Stimulated activated memory B cell treated with anti-CD40 and anti-IgM and Interleukin-4, amounts not matched to agents 10 μg/mL and 1 μg/mL and 100 μg/mL, for 72 hours (primary cell): ENCODE measurements around the gene CLEC4G.
A peak's percentile ranks its signal among the peaks of the same experiment; 100 is the strongest.

Source experiments
- ATAC-seq: fragments of 150-1000 bp; cut with Tn5 transposase; 2 replicates; pipeline ENCODE4 v1.10.0; 2021
- H3K27ac Mint-ChIP-seq: one replicate; pipeline ENCODE4 v1.8.0; 2022; ENCODE audit warnings: mild to moderate bottlenecking, mixed read lengths
- H3K27me3 Mint-ChIP-seq: one replicate; pipeline ENCODE4 v1.8.0; 2022; ENCODE audit warnings: mixed read lengths
- H3K36me3 Mint-ChIP-seq: one replicate; pipeline ENCODE4 v1.8.0; 2022; ENCODE audit warnings: mixed read lengths
- H3K4me1 Mint-ChIP-seq: one replicate; pipeline ENCODE4 v1.8.0; 2022; ENCODE audit warnings: mixed read lengths
- H3K4me3 Mint-ChIP-seq: one replicate; pipeline ENCODE4 v1.8.0; 2022; ENCODE audit warnings: mild to moderate bottlenecking, moderate library complexity, mixed read lengths
- H3K9me3 Mint-ChIP-seq: one replicate; pipeline ENCODE4 v1.8.0; 2022; ENCODE audit warnings: mixed read lengths

Gene CLEC4G

DNA sequence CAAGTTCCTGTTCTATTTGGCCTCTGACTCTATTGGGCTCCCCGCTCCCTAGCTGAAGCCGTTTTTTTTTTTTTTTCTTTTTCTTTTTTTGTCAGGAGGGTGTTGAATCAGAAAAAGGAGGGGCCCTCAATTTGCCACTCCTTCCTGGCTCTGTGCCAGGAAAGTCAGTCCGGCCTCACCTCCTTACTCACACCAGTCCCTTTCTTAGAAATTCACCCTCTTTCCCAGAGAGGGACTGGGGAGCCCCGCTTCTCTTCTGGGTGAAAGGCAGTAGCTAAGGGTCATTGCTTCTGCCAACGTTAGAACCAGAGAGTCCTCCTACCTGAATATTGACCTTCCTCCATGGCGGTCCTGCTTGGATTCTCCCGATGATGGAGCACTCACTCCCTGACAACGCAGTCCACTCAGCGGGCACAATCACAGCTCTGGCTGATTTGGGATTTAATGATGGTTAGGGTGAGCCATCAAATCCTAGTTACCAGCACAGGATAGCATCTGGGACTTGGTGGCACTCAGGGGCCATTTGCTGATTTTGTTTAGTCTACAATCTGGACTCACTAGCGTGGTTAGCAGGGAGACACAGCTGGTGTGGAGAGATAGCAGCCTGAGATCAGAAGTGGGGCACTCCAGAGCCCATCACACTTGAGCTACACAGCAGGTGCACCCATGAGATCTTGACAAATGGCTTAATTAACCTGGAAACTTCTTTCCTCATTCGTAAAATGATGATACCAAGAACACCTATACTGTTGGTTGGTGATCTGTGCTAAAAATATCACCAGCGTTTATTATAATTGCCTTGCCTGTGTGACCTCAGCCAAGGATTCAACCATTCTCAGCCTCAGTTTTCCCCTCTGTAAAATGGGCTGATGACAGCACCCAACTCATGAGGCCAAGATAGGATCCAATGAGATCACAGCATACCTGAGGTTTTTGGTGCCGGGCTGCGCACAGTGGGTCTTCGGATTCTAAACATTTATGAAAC lies 32.2 kb downstream of the CLEC4G start:
- Mint-ChIP-seq H3K36me3 (peaks cover 65% of the 10 kb centered on the region), H3K4me1 (peaks cover 83% of the 10 kb centered on the region), H3K9me3 (peaks cover 2% of the 10 kb centered on the region), H3K27ac (peak overlapping the region; percentile 100), H3K27me3 (no peaks in the 10 kb centered on the region), H3K4me3 (peak overlapping the region; percentile 95)
- ATAC-seq, result peak; percentile 35

DNA sequence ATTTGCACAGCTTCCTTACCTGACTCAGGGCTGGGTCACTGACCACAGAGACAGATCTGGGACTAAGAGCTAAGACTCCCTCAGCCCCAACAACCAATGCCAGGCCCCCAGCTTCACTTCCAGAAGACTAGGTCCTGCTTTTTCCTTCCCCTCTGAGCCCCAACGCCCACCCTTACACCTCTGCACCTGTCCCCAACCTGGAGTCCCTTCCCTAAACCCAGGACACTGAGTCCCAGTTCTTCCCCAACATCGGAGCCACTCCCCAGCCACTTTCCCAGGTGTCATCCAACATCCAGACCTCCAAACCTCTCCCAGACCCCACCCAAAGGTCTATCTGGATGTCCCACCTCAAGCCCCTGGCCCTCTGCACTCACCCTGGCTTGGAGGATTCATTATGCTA lies 32.9 kb downstream of the CLEC4G start:
- peaks cover 83% of the 10 kb centered on the region for H3K4me1 Mint-ChIP-seq
- peak overlapping the region; percentile 100 for H3K27ac Mint-ChIP-seq
- H3K27me3 Mint-ChIP-seq, result no peaks in the 10 kb centered on the region
- peaks cover 65% of the 10 kb centered on the region for H3K36me3 Mint-ChIP-seq
- peak overlapping the region; percentile 95 for H3K4me3 Mint-ChIP-seq
- peaks cover 2% of the 10 kb centered on the region for H3K9me3 Mint-ChIP-seq
- no peak for ATAC-seq

DNA sequence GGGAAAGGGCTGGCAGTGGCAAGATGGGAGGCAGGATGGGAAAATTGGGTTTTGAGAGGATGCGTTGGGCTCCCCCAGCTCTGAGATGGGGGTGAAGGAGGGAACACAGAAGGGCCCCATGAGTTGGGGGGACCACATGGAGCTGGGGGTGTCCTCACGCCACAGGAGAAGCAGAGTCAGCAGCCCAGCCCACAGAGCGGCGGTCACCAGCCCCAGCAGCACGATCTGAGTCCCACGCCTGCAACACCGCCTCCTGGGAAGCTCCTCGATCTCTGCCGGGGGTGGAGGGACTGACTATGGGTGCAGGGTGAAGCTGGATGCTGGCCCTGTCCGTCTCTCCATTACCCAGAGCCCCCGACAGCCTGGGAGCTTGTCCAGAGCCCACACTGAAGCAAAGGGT lies 33.3 kb downstream of the CLEC4G start:
- Mint-ChIP-seq H3K4me1 (peaks cover 80% of the 10 kb centered on the region), H3K9me3 (peaks cover 2% of the 10 kb centered on the region), H3K27ac (peak overlapping the region; percentile 100), H3K4me3 (peak overlapping the region; percentile 95), H3K36me3 (peaks cover 65% of the 10 kb centered on the region), H3K27me3 (no peaks in the 10 kb centered on the region)
- no peak for ATAC-seq

DNA sequence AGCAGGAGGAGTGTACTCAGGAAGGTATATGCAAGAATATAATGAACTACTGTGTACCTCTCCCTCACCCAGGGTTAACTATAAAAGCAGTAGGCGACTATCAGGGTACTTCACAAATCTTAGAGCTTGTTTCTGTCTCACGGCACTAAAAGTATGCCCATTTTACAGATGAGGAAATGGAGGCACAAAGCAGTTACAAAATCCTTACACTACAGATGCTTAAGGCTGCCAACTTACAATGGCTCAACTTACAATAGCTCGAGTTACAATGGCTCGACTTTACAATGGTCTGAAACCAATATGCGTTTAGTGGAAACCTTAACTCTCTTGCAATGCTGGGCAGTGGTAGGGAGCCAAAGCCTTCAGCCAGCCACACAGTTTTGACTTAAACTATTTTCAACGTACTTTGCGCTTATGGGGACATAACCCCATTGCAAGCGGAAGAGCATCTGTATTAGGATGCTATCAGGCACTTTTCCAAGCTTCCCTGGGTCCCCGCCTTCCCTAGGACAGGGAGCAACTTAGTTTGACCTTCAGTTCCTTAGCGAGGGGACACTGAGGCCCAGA lies 34.1 kb downstream of the CLEC4G start:
- ATAC-seq, result no peak
- Mint-ChIP-seq H3K36me3 (peaks cover 65% of the 10 kb centered on the region), H3K4me1 (peaks cover 72% of the 10 kb centered on the region), H3K4me3 (peak overlapping the region; percentile 95), H3K27ac (peak overlapping the region; percentile 100), H3K9me3 (peaks cover 2% of the 10 kb centered on the region), H3K27me3 (no peaks in the 10 kb centered on the region)

DNA sequence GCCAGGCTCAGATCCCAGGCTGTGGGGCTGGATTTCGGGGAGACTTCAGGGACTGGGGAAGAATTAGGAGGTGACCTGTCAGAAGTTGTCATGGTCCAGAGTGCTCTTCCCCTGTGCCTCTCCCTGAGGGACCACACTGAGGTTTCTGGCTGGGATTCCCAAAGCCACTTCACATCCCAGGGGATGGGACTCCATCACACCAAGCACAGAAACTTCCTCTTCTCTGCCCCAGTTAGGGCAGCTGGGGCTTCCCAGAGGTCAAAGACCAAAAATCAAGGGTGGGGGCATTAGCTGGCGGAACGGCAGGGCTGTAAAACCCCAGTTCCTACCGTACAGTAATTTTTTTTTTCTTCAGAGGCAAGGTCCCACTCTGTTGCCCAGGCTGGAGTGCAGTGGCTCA lies 37.4 kb downstream of the CLEC4G start:
- Mint-ChIP-seq H3K4me1 (peaks cover 43% of the 10 kb centered on the region), H3K27ac (peak overlapping the region; percentile 67), H3K27me3 (no peaks in the 10 kb centered on the region), H3K9me3 (peaks cover 2% of the 10 kb centered on the region), H3K36me3 (peaks cover 46% of the 10 kb centered on the region), H3K4me3 (peak overlapping the region; percentile 65)
- ATAC-seq, result peak; percentile 83

DNA sequence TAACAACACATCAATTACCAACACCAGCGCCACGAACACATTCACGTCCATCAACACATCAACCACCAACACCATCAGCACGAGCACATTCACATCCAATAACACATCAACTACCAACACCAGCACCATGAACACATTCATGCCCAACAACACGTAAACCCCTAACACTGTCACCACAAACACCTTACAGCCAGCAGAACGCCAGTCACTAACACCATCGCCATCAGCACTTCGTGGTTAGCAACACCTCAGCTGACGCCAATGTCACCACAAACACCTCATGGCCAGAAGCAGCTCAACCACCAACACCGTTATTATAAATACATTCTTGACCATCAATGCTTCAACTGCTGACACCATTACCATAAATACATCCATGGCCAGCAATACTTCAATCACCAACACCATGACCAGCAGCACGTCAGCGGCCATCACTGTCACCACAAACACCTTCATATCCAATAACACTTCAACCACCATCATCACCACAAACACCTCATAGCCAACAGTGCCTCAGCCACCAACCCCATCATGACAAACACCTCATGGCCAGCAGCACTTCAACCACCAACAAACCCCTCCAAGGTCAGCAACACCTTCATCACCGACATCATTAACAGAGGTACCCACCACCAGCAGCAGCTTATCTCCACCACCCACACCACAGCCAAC lies 39.4 kb downstream of the CLEC4G start:
- Mint-ChIP-seq H3K9me3 (peaks cover 2% of the 10 kb centered on the region), H3K4me1 (peaks cover 28% of the 10 kb centered on the region), H3K27ac (no peak overlapping the region), H3K27me3 (no peaks in the 10 kb centered on the region), H3K4me3 (no peak overlapping the region), H3K36me3 (peaks cover 27% of the 10 kb centered on the region)
- no peak for ATAC-seq

DNA sequence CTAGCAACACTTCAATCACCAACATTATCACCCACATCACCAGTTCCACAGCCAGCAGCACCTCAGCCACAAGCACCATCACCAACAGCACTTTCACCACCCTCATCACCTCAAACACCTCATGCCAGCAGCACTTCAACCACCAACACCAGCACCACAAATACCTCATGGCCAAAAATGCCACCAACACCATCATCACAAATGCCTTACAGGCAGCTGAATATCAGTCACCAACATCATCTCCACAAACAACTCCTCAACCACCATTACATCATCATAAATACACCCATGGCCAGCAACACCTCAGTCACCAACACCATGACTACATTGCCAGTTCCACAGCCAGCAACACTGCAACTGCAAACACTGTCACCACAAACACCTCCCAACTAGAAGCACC lies 40.4 kb downstream of the CLEC4G start:
- no peaks in the 10 kb centered on the region for H3K27me3 Mint-ChIP-seq
- ATAC-seq, result no peak

DNA sequence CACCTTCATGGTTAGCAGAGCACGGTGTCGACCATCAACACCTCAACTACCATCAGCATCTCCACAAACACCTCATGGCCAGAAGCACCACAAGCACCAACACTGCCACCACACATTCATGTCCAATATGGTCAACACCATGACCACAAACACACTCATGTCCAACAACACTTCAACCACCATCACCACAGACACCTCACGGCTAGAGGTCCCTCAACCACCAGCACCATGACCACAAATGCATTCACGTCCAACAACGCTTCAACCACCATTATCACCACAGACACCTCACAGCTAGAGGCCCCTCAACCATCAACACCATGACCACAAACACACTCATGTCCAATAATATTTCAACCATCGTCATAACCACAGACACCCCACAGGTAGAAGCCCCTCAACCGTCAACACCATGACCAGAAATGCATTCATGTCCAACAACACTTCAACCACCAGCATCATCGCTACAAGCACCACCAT lies 41.1 kb downstream of the CLEC4G start:
- H3K27me3 Mint-ChIP-seq, result no peaks in the 10 kb centered on the region
- peaks cover 16% of the 10 kb centered on the region for H3K4me1 Mint-ChIP-seq
- H3K27ac Mint-ChIP-seq, result no peak overlapping the region
- no peak for ATAC-seq
- H3K36me3 Mint-ChIP-seq, result peaks cover 17% of the 10 kb centered on the region
- H3K4me3 Mint-ChIP-seq, result no peak overlapping the region
- no peaks in the 10 kb centered on the region for H3K9me3 Mint-ChIP-seq

More for the DNA sequence above, 40.4 kb downstream of the CLEC4G start:
- Mint-ChIP-seq H3K9me3 (peaks cover 1% of the 10 kb centered on the region), H3K4me1 (peaks cover 19% of the 10 kb centered on the region), H3K36me3 (peaks cover 20% of the 10 kb centered on the region), H3K27ac (no peak overlapping the region), H3K4me3 (no peak overlapping the region)

DNA sequence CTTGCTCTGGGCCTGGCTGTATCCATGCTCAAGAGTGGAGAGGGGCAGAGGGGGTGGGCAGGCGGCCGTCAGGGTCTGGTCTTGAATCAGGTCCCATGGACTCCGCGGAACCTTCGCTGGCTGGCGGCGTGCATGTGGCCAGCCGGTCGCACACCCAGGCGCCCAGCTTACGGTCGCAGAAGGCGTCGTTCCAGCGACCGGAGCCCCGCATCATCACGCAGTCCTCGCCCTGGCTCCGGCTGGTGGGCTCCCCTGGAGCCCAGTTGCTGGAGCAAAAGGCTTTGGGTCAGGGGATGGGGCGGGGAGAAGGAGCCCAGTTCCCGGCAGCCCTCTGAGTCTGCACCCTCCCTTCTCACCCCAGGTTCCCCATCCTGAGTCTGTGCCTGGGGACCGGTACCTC lies 42.7 kb downstream of the CLEC4G start:
- Mint-ChIP-seq H3K9me3 (no peaks in the 10 kb centered on the region), H3K27me3 (no peaks in the 10 kb centered on the region), H3K36me3 (peaks cover 17% of the 10 kb centered on the region), H3K4me3 (no peak overlapping the region), H3K4me1 (peaks cover 3% of the 10 kb centered on the region), H3K27ac (no peak overlapping the region)
- ATAC-seq, result no peak

DNA sequence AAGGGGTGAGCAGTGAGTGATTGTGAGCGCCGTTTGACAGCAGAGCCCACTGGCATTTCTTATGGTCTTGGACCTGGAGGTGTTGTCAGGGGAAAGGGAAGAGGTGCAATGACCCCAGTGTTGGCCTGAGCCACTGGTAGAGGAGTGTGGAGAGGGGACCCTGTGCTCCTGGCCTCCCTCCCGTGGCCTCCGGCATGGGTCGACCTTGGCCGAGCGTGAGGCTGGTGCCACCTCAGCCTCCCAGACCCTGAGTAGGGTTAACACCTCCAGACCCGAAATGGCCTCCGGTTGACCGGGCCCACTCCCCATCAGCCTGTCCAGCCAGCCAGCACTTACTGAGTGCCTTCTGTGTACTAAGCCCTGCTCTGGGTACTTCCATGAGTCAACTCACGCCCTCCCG lies 44.7 kb downstream of the CLEC4G start:
- H3K27me3 Mint-ChIP-seq, result no peaks in the 10 kb centered on the region
- H3K27ac Mint-ChIP-seq, result peak overlapping the region; percentile 15
- peaks cover 10% of the 10 kb centered on the region for H3K4me1 Mint-ChIP-seq
- H3K9me3 Mint-ChIP-seq, result no peaks in the 10 kb centered on the region
- H3K36me3 Mint-ChIP-seq, result peaks cover 34% of the 10 kb centered on the region
- ATAC-seq, result peak; percentile 42
- no peak overlapping the region for H3K4me3 Mint-ChIP-seq

DNA sequence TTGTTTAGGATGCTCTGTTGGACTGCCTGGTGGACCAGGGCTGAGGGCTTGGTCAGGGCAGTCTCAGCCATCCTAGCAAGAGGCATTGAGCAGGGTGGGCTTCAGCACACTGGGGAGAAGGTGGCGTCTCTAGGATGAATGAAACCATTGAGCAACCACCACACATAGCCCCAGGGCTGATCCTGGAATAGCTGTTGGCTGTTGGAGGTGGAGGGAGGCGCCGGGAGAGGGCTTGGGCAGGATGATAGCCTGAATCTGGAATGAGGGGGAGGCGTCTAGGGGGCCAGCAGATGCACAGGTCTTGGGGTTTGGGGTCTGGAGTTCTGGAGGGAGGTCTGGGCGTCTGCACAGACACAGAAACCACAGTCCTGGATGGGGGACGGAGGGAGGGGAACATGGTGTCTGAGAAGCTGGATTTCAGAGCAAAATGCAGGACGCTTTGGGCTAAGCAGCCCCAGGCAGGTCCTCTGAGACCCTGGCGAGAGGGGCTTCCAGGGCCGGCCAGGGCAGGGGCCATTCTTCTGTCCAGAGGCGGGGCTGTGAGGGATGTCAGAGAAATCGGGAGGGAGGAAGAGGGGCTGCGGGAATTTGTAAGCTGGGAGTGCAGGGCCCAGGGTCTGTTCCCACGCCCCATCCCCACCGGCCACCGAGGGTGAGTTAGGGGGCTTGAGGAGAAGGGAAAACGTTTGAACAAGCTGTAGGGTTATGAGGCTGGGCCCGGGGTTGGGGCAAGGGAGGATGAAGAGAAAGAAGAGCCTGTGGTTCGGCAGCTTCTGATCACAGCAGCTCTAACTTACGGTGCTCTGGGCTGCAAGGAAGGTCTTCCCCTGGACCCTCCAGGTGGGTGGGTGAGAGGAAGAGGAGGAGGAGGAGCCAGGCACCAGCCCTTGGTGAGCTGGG lies 46.1 kb downstream of the CLEC4G start:
- Mint-ChIP-seq H3K4me3 (peak overlapping the region; percentile 3), H3K4me1 (peaks cover 20% of the 10 kb centered on the region), H3K27me3 (no peaks in the 10 kb centered on the region), H3K36me3 (peaks cover 34% of the 10 kb centered on the region), H3K9me3 (no peaks in the 10 kb centered on the region), H3K27ac (peak overlapping the region; percentile 15)
- peak; percentile 3 for ATAC-seq

DNA sequence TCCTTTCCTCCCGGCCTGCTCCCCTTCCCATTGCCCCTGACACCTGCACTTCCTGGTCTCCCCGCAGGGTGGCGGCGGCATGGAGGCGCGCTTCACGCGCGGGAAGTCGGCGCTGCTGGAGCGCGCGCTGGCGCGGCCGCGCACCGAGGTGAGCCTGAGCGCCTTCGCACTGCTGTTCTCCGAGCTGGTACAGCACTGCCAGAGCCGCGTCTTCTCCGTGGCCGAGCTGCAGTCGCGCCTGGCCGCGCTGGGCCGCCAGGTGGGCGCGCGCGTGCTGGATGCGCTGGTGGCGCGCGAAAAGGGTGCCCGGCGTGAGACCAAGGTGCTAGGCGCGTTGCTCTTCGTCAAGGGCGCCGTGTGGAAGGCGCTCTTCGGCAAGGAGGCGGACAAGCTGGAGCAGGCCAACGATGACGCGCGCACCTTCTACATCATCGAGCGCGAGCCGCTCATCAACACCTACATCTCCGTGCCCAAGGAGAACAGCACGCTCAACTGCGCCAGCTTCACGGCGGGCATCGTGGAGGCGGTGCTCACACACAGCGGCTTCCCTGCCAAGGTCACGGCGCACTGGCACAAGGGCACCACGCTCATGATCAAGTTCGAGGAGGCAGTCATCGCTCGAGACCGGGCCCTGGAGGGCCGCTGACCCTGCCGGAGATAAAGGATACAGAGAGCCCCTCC lies 49.6 kb downstream of the CLEC4G start:
- H3K36me3 Mint-ChIP-seq, result peaks cover 26% of the 10 kb centered on the region
- no peak for ATAC-seq
- H3K27ac Mint-ChIP-seq, result peak overlapping the region; percentile 98
- peaks cover 13% of the 10 kb centered on the region for H3K27me3 Mint-ChIP-seq
- peak overlapping the region; percentile 98 for H3K4me3 Mint-ChIP-seq
- H3K9me3 Mint-ChIP-seq, result no peaks in the 10 kb centered on the region
- H3K4me1 Mint-ChIP-seq, result peaks cover 49% of the 10 kb centered on the region

DNA sequence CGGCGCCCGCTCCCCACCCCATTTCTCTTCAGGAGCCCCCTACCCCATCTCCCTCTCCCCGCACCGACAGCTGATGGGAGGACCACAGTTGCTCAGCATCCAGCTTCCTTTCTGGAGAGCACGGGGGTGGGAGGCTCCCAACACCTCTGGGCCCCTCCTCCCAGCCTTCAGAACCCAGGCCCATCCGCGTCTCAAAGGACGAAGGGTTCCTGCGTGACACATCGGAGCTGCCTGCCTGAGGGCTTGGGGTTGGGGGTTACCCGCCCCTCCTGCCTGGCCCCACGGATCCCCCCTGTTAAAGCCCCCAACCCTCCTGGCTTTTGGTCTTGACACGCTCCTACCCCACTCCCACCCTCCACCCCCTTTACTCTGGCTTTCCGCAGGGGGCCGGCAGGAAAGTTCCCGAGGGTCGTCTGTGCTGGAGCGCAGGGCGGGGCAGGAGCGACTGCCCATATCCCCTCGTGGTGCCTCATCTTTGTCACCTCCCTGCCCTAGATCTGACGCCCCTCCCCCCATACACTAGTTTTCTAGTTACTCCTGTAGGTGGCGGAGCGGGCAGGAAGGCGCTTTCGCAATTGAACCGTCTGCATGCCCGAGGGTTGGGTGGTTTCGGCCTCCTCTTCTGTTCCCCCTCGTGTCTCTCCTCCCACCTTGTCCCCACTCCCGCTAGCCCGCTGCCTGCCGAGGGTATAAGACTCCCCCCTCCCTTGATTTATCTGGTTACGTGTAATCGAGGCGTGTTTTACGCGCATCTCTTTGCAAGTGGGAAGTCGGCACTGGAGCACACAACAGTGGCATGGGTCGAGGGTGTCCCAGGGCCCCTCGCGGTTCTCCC lies 50.4 kb downstream of the CLEC4G start:
- Mint-ChIP-seq H3K27ac (peak overlapping the region; percentile 98), H3K4me3 (peak overlapping the region; percentile 98), H3K4me1 (peaks cover 57% of the 10 kb centered on the region), H3K27me3 (peaks cover 21% of the 10 kb centered on the region), H3K9me3 (no peaks in the 10 kb centered on the region), H3K36me3 (peaks cover 23% of the 10 kb centered on the region)
- peak; percentile 55 for ATAC-seq
